ENCODE data around the gene MPP3.

Gene MPP3

DNA sequence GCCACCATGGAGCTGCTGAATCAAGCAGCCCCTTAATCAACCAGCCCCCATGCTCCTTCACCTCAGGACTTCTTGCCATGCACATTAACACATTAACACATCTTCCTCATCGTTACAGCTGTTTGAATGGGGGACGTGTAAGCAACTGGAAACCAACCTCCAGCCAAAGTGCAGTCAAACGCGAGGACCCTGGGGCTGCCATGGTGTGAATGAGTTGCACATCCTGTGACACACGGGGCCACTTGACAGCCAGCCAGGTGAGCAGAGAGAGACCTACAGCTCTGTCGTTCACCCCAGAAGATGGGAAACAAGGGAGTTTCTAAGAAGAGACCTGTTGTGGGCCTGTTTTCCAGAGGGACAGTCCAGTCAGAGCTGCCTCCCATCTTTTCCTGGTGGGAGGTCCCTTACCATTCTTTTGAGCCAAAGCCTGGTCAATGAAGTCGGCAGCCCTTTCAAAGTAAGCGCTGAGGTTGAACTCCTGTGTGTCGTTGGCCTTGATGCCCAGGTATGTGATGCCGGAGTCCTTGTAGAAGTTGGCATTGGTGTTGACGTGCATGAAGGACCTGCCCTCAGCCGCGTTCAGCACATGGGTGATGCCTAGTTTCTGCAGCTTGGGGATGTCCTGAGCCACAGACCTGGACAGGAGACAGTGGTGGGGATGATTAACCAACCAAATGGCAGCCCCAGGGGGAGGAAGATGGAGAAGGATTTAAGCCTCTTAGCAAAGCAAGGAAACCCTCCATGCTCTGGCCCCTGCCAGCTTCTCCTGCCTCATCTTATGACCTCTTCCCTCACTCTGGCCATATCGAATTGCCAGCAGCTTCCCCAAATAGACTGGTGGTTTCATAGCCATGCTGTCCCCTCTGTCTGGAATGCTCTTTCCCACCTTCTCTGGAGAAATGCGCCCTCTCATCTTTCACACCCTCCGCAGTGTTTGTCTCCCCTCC is 58.4 kb downstream of the MPP3 start:
- no peak for DNase-seq (ENCODE audit: extremely low read depth in 1 of 2, low read depth in 1 of 2)

DNA sequence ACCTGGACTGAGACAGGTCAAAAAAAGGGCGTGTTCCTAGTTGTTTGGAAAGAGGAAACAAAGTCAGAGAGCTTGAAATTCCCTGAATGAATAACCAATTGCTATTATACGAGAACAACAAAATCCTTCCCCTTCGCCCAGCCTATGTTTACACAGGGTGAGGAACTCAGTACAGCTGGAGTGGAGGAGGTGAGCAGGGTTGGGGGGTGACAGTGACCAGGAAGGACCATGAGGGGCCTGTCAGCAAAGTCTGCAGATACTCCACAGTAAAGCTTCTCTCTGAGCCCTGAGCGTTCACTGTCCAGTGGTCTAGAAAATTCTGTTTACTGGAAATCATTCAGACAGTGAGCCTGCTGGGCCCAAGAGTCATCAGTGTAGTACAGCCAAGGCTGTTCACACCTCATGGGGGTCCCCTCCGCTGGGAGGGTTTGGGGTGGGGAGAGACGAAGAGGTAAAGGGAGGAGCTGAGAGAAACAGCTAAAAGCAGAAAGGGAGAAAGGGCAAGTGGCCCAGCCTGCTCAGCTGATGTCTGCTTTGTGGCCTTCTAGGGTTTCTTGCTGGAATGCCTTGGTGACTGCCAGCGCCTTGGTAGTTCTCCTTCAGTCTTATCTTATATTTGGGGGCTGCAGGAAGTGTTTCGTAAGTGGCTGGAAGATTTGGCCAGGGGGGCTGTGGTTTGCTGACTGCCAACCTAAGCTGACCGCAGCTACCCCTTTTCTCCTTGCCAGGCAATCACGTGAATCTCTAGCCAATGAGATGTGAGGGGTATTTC is 59.9 kb downstream of the MPP3 start:
- no peak for DNase-seq (ENCODE audit: extremely low read depth in 1 of 2, low read depth in 1 of 2)

DNA sequence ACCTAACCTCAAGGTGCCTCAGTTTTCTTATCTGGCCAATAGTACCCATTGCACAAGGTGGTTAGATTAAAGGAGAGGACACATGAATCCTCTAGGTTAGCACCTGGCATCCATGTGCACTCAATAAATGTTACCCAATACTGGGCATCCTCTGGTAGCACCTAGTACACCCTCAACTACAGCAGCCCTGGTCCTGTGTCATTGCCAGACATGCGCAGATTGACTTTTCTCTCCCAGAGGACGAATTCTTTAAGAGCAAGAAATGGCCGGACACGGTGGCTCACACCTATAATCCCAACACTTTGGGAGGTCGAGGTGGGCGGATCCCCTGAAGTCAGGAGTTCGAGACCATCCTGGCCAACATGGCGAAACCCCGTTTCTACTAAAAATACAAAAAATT is 61.5 kb downstream of the MPP3 start:
- no peak for DNase-seq (ENCODE audit: extremely low read depth in 1 of 2, low read depth in 1 of 2)

DNA sequence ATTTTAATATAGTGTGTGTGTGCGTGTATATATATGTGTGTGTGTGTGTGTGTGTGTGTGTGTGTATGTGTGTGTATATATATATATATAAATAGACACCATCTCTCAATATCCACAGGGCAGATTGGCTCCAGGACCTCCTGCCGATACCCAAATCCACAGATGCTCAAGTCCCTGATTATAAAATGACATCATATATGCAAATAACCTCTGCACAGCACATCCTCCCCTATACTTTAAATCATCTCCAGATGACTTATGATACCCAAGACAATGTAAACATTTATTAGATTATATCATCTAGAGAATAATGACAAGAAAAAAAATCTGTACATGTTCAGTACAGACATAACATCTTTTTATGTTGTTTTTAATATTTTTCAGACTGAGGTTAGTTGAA is 62.0 kb downstream of the MPP3 start:
- no peak for DNase-seq (ENCODE audit: extremely low read depth in 1 of 2, low read depth in 1 of 2)

DNA sequence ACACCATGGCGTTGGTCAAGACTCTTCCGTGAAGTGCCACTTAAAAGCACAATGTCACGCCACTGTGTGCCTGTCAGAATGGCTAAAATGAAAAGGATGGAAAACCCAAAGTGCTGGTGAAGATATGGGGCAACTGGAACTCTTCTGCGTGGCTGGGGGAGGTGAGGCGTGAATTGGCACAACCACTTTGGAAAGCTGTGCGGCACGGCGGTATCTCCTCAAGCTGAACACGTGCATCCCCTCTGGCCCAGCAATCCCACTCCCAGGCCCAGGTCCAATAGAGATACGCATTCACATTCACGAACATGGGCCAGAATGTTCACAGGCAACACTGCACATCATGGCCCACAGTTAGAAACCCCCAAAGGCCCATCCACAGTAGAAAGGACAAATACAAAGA is 63.1 kb downstream of the MPP3 start:
- DNase-seq (ENCODE audit: extremely low read depth in 1 of 2, low read depth in 1 of 2), result no peak

DNA sequence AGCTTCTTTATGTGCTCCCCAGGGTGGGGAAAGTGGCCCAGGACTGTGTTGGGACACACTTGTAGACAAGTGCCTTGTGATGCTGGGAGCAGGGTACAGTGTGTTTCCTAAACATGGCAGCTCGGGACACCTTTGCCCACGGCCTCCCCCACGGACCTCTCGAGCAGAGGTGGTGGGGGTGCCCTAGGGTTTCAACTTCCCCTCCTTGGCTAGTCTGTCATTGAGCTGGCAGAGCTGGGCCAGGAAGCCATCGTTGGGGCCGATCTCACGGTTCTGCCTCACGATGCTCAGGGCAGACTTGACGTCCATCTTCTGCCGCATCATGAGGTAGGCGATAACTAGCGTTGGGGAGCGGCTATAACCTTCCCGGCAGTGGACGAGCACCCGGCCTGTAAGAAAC is 63.5 kb downstream of the MPP3 start:
- no peak for DNase-seq (ENCODE audit: extremely low read depth in 1 of 2, low read depth in 1 of 2)

DNA sequence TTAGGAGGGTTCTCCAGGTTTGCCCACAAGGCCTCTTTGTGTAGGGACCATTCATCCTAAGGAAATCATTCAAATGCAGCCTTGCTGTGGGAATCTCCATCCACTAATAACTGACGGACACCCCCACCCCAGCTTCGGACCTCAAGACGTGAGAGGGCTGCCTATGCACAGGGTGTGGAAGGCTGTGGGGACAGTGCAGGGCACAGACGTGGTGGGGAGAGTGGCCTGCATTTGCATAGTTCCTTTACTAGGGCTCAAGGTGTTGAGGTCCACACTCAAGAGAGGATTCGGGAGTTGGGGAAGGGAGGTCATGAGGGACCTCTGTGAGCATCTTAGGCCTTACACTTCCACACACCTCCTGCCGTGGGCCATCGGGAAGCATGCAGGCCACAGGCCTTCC is 64.0 kb downstream of the MPP3 start:
- no peak for DNase-seq (ENCODE audit: extremely low read depth in 1 of 2, low read depth in 1 of 2)

DNA sequence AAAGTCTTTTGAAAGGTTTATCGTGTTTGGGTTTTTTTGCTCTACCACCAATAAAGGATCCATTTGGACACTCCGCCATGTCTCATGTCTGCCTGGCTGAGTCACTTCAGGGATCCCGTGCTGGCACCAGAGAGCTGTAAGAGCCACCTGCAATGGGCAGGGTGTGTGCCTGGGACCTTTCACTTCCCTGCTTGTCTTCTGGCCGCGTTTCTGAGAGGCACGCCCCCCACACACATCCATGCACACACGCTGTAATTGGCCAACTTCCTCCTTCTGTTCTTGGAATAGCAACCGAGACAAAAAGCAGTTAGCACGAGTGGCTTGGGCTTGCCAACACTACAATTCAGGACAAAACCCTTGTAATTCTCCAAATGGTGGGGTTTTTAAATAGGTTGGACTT is 64.6 kb downstream of the MPP3 start:
- DNase-seq (ENCODE audit: extremely low read depth in 1 of 2, low read depth in 1 of 2), result no peak

DNA sequence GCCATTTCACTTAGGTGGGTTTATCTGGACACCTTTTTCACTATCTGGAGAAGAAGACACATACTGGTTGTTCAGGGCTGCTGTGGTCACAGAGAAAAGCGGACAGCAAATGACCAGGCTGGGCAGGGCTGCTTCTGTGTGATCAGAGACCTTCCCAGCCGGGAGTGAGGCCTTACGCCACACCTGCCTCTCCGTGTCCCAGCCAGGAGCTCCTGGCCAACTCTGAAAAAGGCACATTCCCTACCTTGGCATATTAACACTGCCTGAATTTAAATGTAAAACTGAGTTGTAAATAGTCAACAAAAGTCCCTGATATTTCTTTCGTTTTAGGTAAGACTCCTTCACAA is 65.3 kb downstream of the MPP3 start:
- no peak for DNase-seq (ENCODE audit: extremely low read depth in 1 of 2, low read depth in 1 of 2)

DNA sequence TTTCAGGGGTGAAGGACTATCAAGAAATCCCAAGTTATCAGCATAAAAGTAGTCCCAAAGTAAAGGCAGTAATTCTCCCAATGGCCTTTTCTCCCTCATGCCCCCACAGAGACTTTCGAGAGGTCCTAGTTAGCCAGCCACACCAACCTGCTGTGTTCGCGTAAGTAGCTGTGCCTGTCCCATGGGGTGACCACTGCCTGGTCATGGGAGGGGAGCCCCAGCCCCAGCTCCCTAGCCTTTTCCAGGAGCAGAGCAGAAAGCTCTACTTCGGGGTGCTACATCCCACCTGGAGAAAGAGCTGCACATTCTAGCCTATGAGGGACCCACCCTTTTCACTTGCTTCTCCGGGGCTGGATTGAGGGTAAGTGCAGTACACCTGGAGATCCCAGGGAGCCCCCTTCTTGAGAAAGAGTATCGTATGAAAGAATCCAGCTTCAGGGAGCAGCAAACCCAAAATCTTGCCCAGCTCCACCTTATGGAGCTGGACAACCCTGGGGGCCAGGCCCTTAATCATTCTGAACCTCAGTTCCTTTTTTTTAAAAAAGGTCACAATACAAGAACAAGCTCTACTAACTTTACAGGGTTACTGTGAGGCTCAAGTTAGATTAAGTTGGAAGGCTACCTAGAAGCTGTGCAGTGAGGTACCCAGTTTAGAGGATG is 65.8 kb downstream of the MPP3 start:
- no peak for DNase-seq (ENCODE audit: extremely low read depth in 1 of 2, low read depth in 1 of 2)

DNA sequence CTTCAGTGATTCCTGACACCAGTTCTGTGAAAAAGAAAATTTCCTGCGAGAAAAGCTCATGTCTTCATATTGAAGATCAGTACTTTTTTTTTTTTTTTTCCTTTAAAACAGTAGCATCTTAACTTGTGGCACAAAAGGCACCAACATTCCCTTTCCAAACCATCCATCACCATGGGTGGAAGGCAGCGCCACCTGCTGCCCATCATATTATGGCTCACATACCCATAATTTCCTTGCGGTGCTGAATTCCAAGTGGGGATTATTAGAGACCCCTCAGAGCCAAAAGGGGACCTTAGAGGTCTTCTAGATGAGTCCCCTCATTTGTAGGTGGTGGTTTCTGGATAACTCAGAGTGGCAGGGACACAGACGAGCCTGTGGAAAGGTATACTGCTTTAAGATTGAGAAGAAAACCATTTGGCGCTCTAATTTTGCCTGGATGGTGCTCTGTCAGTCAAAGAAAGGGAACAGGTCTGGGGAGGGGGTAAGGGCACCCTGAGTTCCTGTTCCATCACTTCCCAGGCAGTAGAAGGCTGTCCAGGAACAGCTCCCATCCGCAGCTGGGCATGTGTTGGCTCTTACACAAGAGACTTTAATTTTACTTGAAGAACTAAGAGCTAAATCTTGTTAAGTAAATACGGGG is 66.4 kb downstream of the MPP3 start:
- DNase-seq (ENCODE audit: extremely low read depth in 1 of 2, low read depth in 1 of 2), result no peak

DNA sequence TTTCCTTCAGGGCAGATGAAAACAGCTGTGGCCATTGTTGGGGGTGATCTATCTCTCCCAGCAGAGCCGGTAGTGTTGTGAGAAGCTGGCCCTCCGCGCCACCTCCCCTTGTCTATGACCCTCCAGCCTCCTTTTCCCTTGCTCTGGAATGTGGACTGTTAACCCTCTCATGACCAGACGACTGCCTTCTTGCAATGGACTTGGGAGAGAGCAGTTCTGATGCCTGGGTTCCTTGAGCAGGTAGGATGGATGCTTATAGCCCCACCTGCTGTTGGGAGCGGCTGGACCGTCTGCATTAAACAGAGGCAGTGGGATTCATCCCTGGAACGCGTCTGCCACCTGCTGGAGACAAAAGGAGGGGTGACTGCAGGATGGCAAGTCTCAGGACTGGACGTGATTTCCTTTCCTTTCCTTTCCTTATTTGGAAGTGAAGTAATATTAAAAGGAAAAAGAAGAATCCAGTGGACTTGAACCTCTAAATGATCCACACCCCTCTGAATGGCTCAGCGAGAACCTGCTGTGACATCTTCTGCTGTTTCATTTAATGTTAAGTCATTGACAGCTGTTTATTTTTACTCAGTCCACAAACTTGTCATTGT is 72.6 kb downstream of the MPP3 start:
- peak; percentile 63 to 81 for DNase-seq (ENCODE audit: extremely low read depth in 1 of 2, low read depth in 1 of 2)

DNA sequence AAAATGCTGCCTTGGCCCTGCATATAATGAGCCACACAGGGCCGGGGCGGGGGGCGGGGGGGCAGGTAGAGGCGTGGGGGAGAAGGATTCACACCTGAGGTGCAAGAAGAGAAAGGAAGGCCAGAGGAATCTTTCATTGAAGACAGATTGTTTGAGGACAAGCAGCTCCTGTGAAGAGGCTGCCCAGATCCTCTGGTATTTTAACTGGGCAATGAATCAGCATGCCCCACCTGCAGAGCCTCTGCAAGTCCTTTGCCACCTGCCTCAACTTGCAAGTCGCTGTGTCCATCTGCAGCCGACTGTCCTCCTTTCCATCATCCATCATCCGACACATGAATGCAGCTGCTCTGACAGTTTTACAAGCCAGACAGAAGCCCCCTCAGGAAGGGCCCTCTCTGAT is 73.1 kb downstream of the MPP3 start:
- DNase-seq (ENCODE audit: extremely low read depth in 1 of 2, low read depth in 1 of 2), result no peak

DNA sequence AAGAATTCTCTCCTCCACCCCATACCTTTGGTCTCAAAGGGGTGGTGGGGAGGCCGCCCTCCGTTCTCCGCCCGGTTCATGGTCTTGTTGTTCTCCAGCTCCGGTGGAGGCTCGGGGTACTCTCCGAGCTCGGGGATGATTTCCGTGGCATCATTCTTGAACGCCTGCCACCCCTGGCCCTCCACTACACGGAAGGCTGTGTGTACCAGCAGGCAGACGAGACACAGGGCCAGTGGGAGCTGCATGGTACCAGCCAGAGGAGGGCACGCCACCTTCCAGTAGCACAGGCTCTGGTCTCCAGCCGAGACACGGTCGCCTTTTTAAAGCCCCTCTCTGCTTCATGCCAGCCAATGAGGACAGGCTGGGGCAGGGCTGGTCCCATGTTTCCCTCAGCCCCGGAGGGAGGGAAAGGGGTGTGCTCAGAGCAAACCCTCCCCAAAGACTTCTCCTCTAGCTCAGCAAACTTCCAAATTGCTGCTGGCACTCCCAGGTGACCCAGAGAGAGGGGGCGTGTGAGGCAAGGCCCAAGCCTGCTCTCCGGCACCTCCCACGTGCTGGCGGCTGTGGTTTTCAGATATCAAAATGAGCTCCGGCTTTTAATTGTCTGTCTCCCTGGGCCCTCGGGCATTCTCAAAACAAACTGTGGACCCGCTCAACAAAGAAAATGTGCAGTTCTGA is 74.3 kb downstream of the MPP3 start, which contains the start of gene SOST:
SOST (minus strand) TSS at position 295 of the 678 bp plus-strand sequence; CDS start at position 245, 50 bp downstream.
- no peak for DNase-seq (ENCODE audit: extremely low read depth in 1 of 2, low read depth in 1 of 2)

DNA sequence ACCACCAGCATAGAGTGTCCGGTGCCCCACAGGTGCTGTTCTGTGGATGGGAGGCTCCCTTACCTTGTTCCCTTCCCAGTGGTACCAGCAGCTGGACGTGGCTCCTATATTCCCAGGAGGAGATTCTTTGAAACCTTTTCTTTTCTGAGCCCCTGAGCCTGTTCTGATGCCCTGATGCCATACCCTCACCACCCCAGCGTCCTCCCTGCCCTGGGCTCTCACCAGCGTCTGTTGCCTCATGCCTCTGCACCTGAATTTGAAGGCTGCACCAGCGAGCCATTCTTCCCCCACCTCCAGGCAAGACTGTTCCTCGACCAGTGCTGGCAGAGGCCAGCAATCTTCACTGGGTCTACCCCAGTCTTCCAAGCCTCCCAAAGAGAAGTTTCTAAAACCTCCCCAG is 74.9 kb downstream of the MPP3 start:
- no peak for DNase-seq (ENCODE audit: extremely low read depth in 1 of 2, low read depth in 1 of 2)

DNA sequence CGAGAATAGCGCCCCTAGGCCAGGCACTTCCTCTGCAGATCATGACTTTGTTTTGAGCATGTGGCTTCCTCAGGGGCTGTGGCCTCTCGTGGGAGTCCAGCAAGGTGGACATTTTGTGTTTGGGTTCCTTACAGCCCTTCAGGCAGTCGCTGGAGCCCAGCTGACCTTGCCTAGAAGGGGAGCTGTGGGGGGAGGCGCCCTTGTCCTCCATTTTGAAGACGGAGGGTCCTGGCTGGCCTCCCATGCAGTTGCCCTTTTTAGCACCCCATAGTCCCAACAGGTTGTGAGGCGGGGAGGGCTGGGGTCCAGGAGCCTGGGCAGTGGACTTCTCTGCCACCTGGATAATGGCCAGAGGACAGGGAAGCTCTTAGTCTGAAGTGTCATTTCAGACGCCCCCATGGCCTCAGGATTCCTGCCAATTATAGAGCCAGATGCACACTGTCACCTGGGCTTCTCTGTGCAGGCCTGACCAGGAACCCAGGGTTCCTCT is 75.7 kb downstream of the MPP3 start:
- no peak for DNase-seq (ENCODE audit: extremely low read depth in 1 of 2, low read depth in 1 of 2)

DNA sequence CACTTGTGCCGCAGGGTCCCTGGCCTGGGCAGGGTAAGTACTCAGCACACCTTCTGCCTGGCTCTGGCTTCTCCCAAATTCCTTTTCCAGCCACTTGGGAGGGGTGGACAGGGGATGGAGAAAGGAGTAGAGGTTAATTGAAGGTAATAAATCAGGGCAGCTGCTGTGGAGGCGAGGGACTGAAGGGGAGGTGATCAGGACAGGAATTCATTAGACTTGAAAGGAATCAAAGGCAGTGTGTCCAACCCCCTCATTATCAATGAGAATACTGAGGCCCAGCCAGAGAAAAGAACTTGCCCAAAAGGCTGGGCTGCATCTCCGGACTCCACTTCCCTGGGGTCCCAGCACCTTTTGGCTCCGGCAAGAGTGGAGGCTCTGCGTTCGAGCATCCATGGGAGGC is 76.7 kb downstream of the MPP3 start:
- no peak for DNase-seq (ENCODE audit: extremely low read depth in 1 of 2, low read depth in 1 of 2)

DNA sequence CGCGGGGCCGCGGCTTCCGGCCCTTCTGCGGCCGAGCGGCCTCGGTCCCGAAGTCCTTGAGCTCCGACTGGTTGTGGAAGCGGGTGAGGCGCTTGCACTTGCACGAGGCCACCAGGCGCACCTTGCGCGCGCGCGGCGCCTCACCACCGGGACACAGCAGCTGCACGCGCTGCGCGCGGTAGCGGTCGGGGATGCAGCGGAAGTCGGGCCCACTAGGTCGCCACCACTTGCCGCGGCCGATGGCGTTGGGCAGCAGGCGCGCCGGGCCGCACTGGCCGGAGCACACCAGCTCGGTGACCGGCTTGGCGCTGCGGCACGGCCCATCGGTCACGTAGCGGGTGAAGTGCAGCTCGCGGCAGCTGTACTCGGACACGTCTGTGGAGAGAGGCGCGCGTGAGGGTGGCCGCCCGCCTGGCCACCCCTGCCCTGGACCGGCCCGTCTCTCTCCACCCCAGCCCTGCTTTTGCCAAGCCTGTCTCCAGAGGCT is 77.5 kb downstream of the MPP3 start:
- DNase-seq (ENCODE audit: extremely low read depth in 1 of 2, low read depth in 1 of 2), result no peak

DNA sequence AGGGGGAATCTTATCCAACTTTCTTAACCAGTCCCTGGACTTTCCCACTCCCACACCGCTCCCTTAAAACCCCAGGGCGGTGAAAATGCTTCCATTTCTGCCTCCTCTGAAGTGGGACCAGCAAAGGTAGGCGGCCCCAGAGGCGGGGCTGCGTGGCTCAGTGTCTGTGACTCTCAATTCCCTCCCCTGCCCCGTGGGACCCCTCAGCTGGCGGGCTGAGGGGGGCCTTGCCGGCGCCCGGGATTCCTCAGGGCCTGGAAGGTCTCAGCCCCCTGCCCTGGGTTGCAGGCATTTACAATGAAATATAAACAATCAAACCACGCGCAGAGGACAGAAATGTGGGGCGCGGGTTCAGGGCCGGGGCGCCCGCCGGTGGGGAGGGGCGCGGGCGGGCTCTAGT is 78.0 kb downstream of the MPP3 start:
- DNase-seq (ENCODE audit: extremely low read depth in 1 of 2, low read depth in 1 of 2), result no peak

Data from stimulated activated CD8-positive, alpha-beta memory T cell treated with anti-CD3 and anti-CD28 coated beads, Interleukin-7, amount 100 ng/mL, for 48 hours (primary cell).